Activated CD4-positive, alpha-beta T cell treated with anti-CD3 and anti-CD28 coated beads, Interleukin-2, Interleukin-4, amounts not matched to agents 100 ng/mL and 50 ng/mL, durations not matched to agents 16 hours and 8 hours (primary cell): Measurements from ENCODE around the gene TNFAIP8L2.

Experiments
- DNase-seq: peaks from one replicate; pipeline ENCODE4 v3.0.0-alpha.2; 2020; ENCODE audit warnings: low spot score

Gene TNFAIP8L2

DNA sequence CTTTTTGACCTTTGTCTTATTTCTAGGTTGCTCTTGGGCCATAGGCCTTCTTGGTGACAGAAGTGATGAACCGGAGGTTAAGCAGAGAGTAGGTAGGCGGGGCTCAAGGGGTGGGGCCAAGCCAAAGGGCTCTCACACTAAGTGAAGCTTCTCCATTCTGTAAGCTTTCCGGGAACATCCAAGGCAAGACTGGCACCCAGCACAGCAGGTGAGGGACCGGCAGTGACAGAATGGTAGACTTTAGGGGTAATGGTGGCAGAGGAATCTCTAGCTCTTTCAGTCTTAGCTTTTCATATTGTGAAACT is at the start of gene TNFAIP8L2:
Gene TNFAIP8L2, plus strand, starts transcription at position 135 of the 305 bp plus-strand sequence. CDS start 2,049 bp downstream, outside the sequence.
- peak; percentile 76 for DNase-seq

DNA sequence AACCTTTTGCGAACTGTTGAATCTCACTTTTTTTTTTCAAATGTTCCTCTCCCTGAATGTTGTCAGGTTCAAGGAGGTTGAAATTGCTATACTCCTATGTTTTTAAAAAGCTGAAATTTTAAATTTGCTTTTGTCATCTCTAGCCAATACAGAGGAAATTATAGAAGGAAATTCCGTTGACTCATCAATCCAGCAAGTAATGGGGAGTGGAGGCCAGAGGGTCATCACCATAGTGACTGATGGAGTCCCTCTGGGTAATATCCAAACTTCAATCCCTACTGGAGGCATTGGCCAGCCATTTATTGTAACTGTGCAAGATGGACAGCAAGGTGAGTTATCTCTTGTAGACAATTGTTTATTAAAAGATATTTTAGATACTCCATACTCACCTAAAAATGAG is 49.6 kb upstream of the TNFAIP8L2 start:
- DNase-seq, result no peak

- no peak for DNase-seq
Measured at GRCh38 chr1:151108331-151108730, 48.1 kb upstream of the TNFAIP8L2 start.

GRCh38 chr1:151113877-151114276 is 42.6 kb upstream of the TNFAIP8L2 start:
- no peak for DNase-seq

DNA sequence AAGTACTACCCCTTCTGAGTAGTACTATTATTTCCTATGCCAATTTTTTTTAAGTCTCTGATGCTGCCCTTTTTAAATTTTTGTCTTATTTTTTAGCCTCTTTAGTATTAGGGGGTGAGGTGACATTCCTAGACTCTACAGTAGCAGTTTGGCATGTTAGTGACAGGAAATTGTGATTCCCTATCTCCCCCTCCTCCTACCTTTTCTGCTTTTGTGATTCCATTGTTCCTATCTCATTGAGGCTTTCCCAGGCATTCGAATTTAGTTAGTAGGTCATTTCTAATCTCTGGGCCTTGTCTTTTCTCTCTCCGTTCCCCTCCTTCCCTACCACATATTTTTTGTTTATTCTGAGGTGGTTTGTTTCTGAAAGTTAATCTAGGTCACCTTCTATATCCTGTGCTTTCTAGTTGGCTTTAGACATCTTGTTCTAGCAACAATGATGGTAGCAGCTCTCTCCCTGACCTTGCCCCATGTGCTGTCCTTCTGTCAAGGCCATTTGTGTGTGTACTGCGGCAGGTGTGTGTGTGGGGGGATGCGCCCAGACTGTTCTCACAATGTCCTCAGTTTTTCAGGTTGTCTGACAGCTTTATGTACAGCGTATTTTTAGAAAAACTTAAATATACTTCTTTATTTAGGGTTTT is 31.6 kb upstream of the TNFAIP8L2 start:
- no peak for DNase-seq

- DNase-seq, result no peak
Measured at GRCh38 chr1:151128800-151129199, 27.6 kb upstream of the TNFAIP8L2 start.

DNA sequence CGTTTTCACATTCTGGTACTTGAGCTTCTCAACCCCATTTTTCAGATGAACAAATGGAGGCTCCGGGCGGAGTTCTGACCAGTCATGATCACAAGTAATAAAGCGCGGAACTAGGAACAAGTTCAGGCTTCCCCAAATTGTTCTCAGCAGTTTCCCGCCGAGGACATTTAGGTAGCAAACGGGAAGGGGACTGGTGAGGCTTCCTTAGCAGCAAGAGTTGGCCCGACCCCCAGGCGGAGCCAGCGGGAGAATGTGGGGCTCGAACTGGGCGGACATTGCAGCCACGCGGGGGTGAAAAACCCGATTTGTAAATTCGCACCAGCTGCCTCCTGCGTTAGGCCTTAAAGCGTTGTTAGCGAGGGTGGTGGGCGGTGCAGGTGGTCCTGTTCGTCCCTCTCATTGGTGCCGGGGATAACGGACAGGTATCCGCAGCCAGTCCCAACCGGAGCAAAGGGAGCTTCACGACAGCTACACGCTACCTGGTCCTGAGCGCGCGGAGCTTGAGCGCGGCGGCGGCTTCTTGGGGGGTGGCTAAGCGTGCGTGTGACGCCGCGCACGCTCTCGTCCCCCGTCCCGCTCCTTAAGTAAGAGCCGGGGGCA is 25.4 kb upstream of the TNFAIP8L2 start:
- DNase-seq, result peak; percentile 73

DNA sequence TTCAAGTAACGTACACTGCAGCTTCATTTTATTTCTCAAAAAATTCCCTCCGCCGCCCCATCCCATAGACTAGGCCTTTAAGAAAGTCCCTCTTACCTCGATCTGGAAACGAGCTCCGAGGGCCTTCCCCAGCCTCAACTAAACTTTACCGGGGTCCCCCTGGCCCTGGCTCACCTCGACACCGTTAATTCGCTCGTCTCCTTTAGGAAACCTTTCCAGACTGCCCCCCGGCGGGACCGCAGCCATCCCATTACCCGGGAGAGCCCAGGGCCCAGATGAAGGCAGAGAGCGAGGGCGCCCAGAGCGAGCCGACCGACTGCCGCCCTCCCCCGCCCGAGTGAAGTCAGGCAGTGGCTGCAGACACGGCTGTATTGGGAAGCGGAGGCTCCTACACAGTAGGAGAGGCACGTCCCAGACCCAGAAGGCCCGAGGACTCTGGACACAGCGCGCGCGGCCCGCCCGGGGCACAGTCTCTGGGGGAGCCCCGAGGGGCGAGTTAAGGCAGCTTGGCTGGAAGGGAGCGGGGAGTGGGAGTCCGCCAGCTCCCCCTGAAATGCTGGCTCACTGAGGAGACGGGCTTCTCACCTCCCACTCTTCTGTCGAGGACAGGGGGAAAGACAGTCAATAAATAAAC is 24.6 kb upstream of the TNFAIP8L2 start:
- no peak for DNase-seq

DNA sequence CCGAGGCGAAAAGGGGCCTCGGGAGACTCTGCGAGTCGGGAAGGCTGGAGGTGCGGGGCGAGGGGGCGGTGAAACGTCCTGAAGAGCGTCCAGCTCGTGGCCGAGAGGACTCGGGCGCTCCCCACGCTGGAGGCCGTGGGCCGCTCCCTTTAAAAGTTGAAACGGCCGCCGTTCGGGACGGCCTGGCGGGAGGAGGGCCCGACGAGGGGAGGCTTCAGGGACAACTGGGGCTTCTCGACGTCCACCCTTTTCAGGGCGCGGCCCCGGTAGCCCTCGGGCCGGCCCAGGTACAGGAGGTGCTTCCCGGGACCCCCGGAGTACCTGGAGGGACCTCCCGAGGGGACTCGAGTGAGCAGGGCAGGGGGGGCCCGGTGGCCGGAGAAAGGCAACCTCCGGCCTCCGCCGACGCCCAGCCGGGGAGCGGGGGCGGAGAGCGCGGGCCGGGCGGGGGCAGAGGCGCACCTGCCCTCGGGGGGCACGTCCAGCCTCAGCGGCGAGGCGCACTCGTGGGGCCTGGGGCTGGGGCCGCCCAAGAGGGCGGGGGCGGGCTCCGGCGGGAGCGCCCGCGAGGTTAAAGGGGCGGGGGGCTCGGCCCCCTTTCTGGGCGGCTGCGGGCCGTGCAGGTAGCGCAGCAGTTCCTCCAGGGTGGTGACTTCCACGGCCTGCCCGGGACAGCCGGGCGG is 24.0 kb upstream of the TNFAIP8L2 start:
- no peak for DNase-seq

GRCh38 chr1:151133018-151133806 is 23.2 kb upstream of the TNFAIP8L2 start:
- no peak for DNase-seq

DNA sequence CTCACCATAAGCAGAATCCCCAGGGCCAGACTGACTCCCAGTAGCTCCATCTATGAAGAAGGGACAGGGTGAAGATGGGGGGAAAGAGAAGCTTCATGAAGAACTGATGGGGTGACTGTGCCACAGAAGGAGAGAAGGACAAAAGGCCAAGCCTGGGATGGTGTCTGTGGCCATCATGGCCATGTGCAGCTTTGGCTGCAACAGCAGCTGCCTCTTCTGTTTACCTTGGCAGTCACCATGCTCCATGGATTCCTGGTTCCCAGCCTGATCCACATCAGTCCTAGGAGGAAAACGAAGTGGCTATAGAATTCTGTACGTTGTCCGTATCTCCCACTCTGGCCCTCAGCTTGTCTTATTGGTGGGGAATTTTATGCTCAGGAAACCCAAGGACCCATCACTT is 22.1 kb upstream of the TNFAIP8L2 start:
- no peak for DNase-seq

GRCh38 chr1:151134991-151135390 is 21.5 kb upstream of the TNFAIP8L2 start:
- no peak for DNase-seq

- no peak for DNase-seq
Measured at GRCh38 chr1:151135433-151136385, 20.7 kb upstream of the TNFAIP8L2 start.

DNA sequence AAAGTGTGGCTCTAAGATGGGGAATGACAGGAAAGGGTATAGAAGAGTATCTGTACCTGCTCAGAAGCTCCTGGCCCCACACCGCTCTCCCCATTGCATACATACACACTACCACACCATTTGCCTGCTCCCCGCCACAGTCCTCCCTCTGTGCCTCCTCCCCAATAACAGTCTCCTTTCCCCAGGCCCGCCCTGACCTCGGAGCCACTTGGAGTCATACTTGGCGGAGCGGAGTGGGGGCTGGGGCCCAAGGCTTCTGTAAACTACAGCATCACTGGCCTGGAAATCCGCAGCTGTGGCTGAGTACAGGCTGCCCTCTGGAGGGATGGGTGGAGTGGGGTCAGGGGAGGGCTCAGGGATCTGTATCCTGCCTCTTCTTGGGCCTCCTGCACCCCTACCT is 18.7 kb upstream of the TNFAIP8L2 start:
- DNase-seq, result no peak

- no peak for DNase-seq
Measured at GRCh38 chr1:151142411-151143056, 13.9 kb upstream of the TNFAIP8L2 start.

DNA sequence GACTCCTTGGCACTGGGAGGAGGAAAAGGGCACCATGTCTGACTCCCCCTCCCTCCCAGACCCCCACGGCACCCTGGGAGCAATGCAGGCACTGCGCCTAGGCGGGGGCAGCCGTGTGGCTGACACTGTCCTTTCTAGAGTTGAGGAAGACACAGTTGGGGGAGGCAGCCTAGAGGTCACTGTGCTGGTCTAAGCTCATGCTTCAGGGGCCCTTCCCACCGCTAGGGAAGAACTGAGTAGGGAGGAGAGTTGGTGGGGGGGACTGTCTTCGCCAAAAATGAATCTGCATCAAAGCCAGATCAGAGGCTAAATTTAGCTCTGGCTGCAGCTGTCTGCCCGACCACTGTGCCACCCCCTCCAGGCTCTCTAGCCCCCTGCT is 13.4 kb upstream of the TNFAIP8L2 start:
- DNase-seq, result no peak

DNA sequence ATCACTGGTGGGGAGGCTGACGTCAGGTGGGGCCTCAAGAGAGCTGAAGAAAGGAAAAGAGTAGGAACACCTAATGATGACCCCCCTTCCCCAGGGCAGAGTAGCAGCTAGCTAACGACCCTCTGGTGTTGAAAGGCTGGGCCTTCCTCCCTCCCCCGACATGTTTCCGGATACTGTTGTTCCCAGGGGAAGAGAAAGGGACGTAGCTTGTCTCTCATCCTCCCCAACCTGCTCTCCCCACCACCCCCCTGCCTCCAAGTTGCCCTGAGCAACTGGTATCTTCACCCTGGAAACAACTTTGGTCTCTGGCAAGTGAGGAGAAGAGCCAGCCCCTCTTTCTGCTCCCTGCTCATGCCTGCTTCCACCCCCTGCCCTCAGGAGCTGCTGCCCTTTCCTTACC is 12.5 kb upstream of the TNFAIP8L2 start:
- no peak for DNase-seq

GRCh38 chr1:151144474-151145303 is 11.8 kb upstream of the TNFAIP8L2 start:
- DNase-seq, result no peak

DNA sequence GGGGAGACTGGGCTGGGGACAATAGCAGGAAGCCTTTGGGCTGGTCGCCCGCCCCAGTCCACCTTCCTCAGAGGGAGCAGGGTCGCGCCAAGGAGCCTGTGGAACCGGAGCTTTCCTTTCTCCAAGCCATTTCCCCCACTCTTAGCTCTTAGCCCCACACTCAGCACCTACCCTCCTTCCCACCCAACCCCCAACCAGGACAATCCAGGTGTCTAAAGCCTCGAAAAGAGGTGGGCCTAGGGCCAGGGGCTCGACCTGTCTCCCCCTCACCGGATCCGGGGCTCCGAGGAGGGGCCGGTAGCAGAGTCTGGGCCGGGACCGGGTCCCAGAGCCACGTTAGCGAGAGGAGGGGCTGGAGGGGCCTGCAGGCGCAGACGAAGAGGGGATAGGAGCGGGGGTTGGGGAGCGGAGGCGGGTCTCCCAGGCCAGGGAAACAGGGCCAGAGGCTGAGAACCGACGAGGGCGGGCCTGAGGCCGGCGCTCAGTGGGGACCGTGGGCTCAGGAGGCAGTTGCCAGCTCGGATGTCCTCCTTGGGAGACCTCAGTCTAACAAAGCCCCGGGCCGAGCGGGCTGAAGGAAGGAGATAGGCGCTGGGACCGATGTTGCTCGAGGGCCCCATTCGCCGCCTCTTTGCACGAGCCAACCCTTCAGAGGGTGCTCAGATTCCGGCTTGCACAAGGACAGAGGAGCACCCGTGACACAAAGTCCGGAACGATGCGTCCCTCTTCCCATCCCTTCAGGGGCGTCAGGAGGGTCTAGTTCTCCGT is 11.0 kb upstream of the TNFAIP8L2 start:
- DNase-seq, result no peak
